Activated T-helper 2 cell treated with anti-CD3 and anti-CD28 coated beads, Interferon-gamma antibody, Interleukin-2, Interleukin-4, amounts not matched to agents 10 μg/mL and 5 μg/mL and 100 μg/mL, durations not matched to agents 14 hours and 24 hours and 36 hours (primary cell): ENCODE results near the gene ZNF324. TPM values are rescaled to one million over a fixed set of nuclear protein-coding genes. Genes with fewer than 3 reads are reported as not detected.
"Not testable (repeated sequence)": the region's sequence is repeated elsewhere in the genome, so short reads cannot be mapped to it uniquely, and the experiment has no call there.

ENCODE experiments used
- DNase-seq: peaks from one replicate; pipeline ENCODE4 v3.0.0; 2021; ENCODE audit warnings: low spot score
- H3K27ac Mint-ChIP-seq: one replicate; pipeline ENCODE4 v1.8.0; 2021; ENCODE audit warnings: mixed read lengths
- H3K27me3 Mint-ChIP-seq: one replicate; pipeline ENCODE4 v1.8.0; 2021; ENCODE audit warnings: low read depth, mixed read lengths
- H3K36me3 Mint-ChIP-seq: one replicate; pipeline ENCODE4 v1.8.0; 2021; ENCODE audit warnings: low read depth, mixed read lengths
- H3K4me1 Mint-ChIP-seq: one replicate; pipeline ENCODE4 v1.8.0; 2021; ENCODE audit warnings: low read depth, mixed read lengths
- H3K4me3 Mint-ChIP-seq: one replicate; pipeline ENCODE4 v1.8.0; 2021; ENCODE audit warnings: low read depth, mild to moderate bottlenecking, moderate library complexity, mixed read lengths
- H3K9me3 Mint-ChIP-seq: one replicate; pipeline ENCODE4 v1.8.0; 2021; ENCODE audit warnings: mixed read lengths
- intact Hi-C: fragments of 100-400 bp; cut with micrococcal nuclease; formaldehyde crosslinking; loops from one replicate; pipeline ENCODE4 v1.15.1; 2023
- total RNA-seq: library from RNA; stranded (reverse); gene quantifications from 2 replicates; pipeline ENCODE4 v1.2.3, GENCODE V29; 2022

Gene ZNF324
- total RNA-seq, 1 donor from 2014 or later = 12.3 TPM

DNA sequence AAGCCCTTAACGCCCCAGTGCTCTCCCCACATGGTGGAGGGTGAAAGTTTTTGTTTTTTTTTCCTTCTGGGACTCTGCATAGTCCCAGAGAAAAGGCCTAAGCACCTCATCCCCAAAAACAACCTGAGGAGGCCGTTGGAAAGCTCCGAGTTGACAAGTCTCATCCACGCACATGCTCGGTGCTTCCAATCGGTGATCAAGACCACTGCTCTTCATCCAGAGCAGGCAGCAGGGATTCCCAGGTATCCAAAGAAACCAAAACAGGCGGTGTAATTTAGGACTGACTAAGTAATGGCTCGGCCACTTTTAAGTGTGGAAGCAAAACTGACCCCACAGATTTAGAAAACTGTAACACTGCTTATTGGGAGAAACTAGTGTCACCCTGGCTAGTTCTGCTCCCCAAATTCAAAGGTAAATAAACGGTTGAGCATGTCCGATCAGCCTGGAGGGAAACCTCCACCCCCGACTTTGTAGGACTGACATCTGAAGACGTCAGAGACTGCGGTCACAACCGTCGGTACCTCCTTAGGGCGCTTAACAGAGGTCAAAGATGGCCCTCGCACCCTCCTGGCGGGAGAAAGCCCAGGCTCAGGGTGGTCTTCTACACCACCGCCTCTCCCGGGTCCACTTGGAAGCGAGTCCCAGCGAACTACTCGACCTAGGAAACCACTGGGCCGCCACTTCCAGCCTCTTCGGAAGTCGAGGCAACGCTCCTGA lies 8.3 kb downstream of the ZNF324 start:
- DNase-seq = no peak
- no peaks in the 10 kb centered on the region for H3K27me3 Mint-ChIP-seq
- intact Hi-C loops = loop anchor here (1.0 kb wide), 2 partner anchors 8 to 44 kb away; partner anchors contain the start of genes ZBTB45 and ZNF324
- H3K9me3 Mint-ChIP-seq = no peaks in the 10 kb centered on the region
- peak overlapping the region; percentile 88 for H3K4me3 Mint-ChIP-seq
- peaks cover 18% of the 10 kb centered on the region for H3K4me1 Mint-ChIP-seq
- peak overlapping the region; percentile 99 for H3K27ac Mint-ChIP-seq
- H3K36me3 Mint-ChIP-seq = peaks cover 22% of the 10 kb centered on the region

DNA sequence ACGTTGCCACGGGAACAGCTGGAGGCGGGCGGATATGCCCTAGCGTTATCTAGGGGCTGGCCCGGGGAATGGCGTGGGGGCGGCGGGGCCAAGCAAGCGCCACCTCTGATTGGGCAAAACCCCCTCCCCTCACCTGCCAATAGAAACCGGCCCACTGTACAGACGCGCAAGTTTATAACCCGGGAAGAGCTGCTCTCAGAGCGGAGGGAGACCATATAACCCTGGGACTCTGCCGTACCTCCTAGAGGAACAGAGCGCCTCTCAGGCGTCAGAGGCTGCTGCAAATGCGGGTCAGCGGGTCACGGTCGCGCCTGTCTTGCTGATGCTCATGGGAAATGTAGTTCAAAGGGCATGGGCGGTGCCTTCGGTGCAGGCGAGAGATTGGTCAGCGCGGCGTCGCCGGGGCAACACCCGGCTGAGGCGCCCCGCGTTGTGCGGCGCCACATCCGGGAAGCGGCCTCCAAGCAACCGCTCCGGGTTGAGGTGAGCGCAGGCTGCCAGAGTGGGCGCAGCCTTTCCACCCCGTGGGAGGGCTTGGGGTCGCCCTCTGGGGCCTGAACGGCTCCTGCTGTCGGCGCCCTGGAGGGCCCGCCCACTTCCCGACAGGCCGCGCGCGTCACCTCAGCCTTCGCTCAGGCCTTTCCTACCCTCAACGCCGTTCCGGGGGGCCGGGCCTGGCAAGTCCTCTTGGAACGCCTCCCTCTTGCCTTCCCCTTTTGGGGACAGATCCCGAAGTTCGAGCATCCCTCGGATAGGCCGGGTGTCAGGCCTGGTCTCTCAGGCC lies 9.0 kb downstream of the ZNF324 start, which contains the start of gene ZNF446:
Gene ZNF446 (plus strand): TSS at position 639 of the 784 bp plus-strand sequence. CDS start 867 bp downstream, outside the sequence.
- intact Hi-C loops = loop anchor here (1.0 to 2.0 kb wide), 7 partner anchors 9 to 95 kb away; partner anchors contain the start of genes ZBTB45, ZNF324, ZNF324B and ZNF584
- Mint-ChIP-seq H3K4me3 (peak within 1 kb of the TSS; percentile 88), H3K36me3 (peaks cover 16% of the 10 kb centered on the region), H3K4me1 (peaks cover 18% of the 10 kb centered on the region), H3K9me3 (no peaks in the 10 kb centered on the region), H3K27me3 (no peaks in the 10 kb centered on the region), H3K27ac (peak within 1 kb of the TSS; percentile 99)
- DNase-seq = peak; percentile 97

DNA sequence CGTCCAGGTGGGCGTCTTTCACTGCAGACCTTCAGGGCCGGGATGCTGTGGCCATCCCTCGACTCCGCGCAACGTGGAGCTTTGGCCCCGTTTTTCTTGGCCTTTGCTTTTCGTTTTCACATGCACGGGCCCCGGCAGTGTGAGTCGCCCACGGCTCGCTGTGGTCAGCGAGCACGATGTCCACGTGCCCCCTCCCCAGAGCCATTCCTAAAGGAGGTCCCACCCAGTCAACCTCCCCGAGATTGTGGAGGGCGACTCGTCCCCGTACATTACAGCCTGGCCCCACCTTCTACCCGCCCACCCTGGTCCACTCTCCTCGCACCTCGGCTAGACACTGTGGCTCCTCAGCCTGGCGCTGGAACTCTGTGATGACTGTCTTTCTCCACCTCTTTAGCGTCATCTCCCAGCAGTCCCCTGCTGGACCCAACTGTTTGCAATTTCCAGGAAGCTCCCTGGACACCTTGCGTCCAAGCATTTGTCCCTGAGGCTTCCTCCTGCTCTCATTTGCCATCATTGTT lies 9.7 kb downstream of the ZNF324 start:
- Mint-ChIP-seq H3K27me3 (no peaks in the 10 kb centered on the region), H3K9me3 (no peaks in the 10 kb centered on the region), H3K4me3 (peak overlapping the region; percentile 88), H3K4me1 (peaks cover 18% of the 10 kb centered on the region), H3K27ac (peak overlapping the region; percentile 93), H3K36me3 (peaks cover 16% of the 10 kb centered on the region)
- DNase-seq = no peak
- intact Hi-C loops = loop anchor here (1.0 to 2.0 kb wide), 5 partner anchors 12 to 96 kb away; partner anchors contain the start of genes ZNF324B, ZNF584 and ZNF837

DNA sequence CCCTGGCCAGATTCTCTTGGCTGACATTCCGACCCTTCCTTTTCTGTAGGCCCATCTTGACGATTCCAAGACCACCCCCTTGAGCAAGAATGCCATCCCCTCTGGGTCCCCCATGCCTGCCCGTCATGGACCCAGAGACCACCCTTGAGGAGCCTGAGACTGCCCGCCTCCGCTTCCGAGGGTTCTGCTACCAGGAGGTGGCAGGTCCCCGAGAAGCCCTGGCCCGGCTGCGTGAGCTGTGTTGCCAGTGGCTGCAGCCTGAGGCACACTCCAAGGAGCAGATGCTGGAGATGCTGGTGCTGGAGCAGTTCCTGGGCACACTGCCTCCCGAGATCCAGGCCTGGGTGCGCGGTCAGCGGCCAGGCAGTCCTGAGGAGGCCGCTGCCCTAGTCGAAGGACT lies 10.2 kb downstream of the ZNF324 start:
- H3K27ac Mint-ChIP-seq = peak overlapping the region; percentile 93

DNA sequence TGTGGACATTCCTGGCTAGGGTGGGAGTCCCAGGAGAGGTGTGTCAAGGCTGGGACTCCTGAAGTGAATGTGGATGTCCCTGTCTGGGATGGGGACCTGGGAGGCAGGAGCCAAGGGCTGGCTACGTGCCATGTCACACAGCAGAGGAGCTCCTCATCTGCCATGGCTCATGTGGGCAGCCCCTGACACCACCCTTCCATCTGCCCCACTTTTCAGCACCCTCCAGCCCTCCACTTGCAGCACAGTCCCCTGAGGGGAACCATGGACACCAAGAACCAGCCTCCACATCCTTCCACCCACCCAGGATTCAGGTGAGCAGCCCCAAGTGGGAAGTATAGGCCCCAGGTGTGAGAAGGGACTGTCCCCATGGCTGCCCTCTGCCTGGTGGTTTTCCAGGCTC lies 11.0 kb downstream of the ZNF324 start:
- no peaks in the 10 kb centered on the region for H3K9me3 Mint-ChIP-seq
- no peaks in the 10 kb centered on the region for H3K27me3 Mint-ChIP-seq
- H3K4me3 Mint-ChIP-seq = peak overlapping the region; percentile 35
- H3K4me1 Mint-ChIP-seq = peaks cover 18% of the 10 kb centered on the region
- peak overlapping the region; percentile 17 for H3K27ac Mint-ChIP-seq
- intact Hi-C loops = loop anchor here (2.0 kb wide), 3 partner anchors 27 to 97 kb away; partner anchors contain the start of genes ZNF324B, ZNF584 and ZNF837
- no peak for DNase-seq
- H3K36me3 Mint-ChIP-seq = peaks cover 3% of the 10 kb centered on the region

More for the DNA sequence above, 10.2 kb downstream of the ZNF324 start:
- H3K4me3 Mint-ChIP-seq = peak overlapping the region; percentile 88
- no peaks in the 10 kb centered on the region for H3K27me3 Mint-ChIP-seq
- peaks cover 18% of the 10 kb centered on the region for H3K4me1 Mint-ChIP-seq
- H3K9me3 Mint-ChIP-seq = no peaks in the 10 kb centered on the region
- peaks cover 11% of the 10 kb centered on the region for H3K36me3 Mint-ChIP-seq
- intact Hi-C loops = loop anchor here (2.0 kb wide), 3 partner anchors 26 to 96 kb away; partner anchors contain the start of genes ZNF324B, ZNF584 and ZNF837
- no peak for DNase-seq

DNA sequence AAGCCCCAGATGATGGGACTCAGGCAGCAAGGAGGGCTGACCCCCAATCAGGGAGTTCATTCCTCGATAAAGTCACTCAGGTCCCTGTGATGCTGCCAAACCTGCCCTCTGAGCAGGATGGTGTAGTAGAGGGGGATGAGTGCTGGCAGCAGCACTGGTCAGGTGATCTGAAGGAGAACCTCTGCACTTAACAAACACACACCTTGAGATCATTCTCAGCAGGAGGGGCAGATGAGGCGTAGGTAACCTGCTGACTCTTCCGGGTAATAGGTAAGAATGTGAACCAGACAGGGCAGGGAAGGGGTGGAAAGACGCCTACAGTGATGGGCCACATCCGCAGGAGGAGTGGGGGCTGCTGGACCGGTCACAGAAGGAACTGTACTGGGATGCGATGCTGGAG lies 12.4 kb downstream of the ZNF324 start:
- no peaks in the 10 kb centered on the region for H3K27me3 Mint-ChIP-seq
- H3K9me3 Mint-ChIP-seq = no peaks in the 10 kb centered on the region
- H3K27ac Mint-ChIP-seq = no peak overlapping the region
- no peak overlapping the region for H3K4me3 Mint-ChIP-seq
- no peak for DNase-seq
- H3K4me1 Mint-ChIP-seq = peaks cover 14% of the 10 kb centered on the region
- intact Hi-C loops = no loop called here
- peaks cover 7% of the 10 kb centered on the region for H3K36me3 Mint-ChIP-seq

DNA sequence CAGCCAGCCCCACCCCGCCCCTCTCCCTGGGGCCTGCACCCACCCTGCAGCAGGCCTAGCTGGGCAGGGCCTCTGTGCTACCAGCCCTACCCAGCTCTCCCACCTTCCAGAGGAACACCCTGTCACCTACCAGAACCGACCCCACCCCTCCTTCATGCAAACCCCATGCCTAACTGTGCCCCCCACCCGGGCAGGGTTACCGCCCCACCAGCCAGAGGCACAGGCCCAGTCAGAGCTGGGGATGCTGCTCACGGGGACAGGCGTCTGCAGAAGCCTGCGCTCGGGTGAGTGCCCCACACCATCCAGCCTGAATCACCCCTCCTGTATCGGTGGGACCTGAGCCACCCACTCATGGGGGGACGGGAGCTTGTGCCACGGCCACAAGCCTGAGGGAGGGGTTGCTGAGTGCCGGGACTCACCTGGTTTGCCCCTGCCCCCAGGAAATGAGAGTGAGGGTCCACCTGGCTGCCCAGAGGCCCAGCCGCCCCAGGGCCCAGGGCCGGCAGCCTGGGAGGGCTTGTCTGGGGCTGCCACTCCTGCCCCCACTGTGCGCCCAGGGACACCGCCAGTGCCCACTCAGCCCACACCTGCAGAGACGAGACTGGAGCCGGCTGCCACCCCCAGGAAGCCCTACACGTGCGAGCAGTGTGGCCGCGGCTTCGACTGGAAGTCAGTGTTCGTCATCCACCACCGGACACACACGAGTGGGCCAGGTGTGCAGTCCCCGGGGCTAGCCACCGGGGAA lies 13.0 kb downstream of the ZNF324 start:
- H3K4me3 Mint-ChIP-seq = no peak overlapping the region
- peaks cover 7% of the 10 kb centered on the region for H3K36me3 Mint-ChIP-seq
- no peaks in the 10 kb centered on the region for H3K27me3 Mint-ChIP-seq
- no peak overlapping the region for H3K27ac Mint-ChIP-seq
- intact Hi-C loops = no loop called here
- no peaks in the 10 kb centered on the region for H3K9me3 Mint-ChIP-seq
- peaks cover 10% of the 10 kb centered on the region for H3K4me1 Mint-ChIP-seq
- DNase-seq = no peak

DNA sequence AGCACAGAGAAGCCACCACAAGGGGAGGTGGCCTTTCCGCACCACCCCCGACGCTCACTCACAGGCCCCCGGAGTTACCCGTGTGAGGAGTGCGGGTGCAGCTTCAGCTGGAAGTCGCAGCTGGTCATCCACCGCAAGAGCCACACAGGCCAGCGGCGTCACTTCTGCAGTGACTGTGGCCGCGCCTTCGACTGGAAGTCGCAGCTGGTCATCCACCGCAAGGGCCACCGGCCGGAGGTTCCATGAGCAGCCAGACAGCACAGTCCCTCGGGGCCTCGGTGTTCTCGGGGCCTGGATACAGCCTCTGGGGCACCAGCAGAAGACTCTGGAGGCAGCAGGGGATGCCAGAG lies 13.6 kb downstream of the ZNF324 start:
- DNase-seq = no peak
- H3K9me3 Mint-ChIP-seq = no peaks in the 10 kb centered on the region
- intact Hi-C loops = no loop called here
- H3K4me1 Mint-ChIP-seq = peaks cover 7% of the 10 kb centered on the region
- no peaks in the 10 kb centered on the region for H3K27me3 Mint-ChIP-seq
- peaks cover 7% of the 10 kb centered on the region for H3K36me3 Mint-ChIP-seq
- H3K27ac Mint-ChIP-seq = no peak overlapping the region
- H3K4me3 Mint-ChIP-seq = no peak overlapping the region

DNA sequence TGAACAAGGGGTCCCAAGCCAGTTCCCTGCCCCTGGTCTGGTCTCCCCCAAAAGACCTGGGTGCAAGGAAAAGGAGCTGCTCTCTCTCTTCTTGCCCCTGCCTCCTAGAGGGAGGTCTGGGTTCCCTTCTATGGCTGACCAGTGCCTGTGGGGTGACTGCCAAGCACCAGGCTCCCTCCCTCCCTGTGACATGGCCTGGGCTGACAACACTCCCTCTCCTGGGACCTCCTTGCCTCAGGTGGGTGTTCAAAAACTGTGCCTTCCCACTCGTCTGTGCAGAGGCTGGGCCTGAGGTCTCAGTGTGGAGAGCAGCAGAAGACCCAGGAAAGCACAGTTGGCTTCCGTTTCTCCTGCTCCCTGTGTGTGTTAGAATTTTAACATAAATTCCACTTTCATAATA lies 14.0 kb downstream of the ZNF324 start:
- Mint-ChIP-seq H3K27me3 (no peaks in the 10 kb centered on the region), H3K9me3 (no peaks in the 10 kb centered on the region)

DNA sequence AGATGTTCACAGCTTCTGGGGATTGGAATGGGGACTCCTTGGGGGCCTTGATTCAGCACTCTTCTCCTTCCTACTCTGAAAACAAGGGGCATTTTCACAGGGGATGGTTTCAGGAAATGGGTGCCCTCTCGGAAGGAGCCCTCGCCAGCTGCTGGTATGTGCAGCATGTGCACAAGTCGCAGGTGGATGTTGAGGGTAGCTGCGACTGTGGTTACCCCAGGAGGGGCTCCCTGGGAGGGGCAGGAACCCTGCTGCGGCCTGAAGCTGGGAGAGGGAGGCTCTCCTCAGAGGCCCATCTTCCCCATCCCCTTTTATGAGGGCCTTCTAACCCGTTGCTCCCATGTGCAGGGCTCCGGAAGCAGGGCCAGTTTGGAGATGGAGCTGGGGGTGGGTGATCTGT lies 15.5 kb downstream of the ZNF324 start:
- Mint-ChIP-seq H3K9me3 (no peaks in the 10 kb centered on the region), H3K27me3 (no peaks in the 10 kb centered on the region), H3K4me1 (peaks cover 2% of the 10 kb centered on the region), H3K27ac (no peak overlapping the region), H3K4me3 (no peak overlapping the region), H3K36me3 (peaks cover 7% of the 10 kb centered on the region)
- intact Hi-C loops = no loop called here
- DNase-seq = no peak

More for the DNA sequence above, 14.0 kb downstream of the ZNF324 start:
- Mint-ChIP-seq H3K4me1 (peaks cover 7% of the 10 kb centered on the region), H3K27ac (no peak overlapping the region), H3K36me3 (peaks cover 7% of the 10 kb centered on the region), H3K4me3 (no peak overlapping the region)
- DNase-seq = no peak
- intact Hi-C loops = no loop called here

DNA sequence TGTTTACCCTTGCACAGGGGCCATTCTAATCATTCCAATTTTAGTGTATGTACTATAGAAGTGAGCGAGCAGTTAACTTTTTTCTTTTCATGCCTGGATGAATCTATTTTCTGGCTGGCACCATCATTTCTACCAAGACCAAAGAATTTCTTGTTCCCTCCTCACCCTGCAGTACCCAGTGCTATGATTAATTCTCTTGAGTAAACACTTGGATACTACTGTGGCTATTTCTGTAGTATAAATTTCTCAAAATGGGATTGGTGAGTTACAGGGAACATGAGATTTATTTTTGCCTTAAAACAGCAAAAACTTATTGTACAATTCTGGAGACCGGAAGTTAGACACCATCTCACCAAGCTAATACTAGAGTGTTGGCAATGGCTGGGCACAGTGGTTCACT lies 16.9 kb downstream of the ZNF324 start:
- H3K9me3 Mint-ChIP-seq = no peaks in the 10 kb centered on the region
- H3K27ac Mint-ChIP-seq = no peak overlapping the region
- peaks cover 2% of the 10 kb centered on the region for H3K4me1 Mint-ChIP-seq
- H3K27me3 Mint-ChIP-seq = no peaks in the 10 kb centered on the region
- no peak overlapping the region for H3K4me3 Mint-ChIP-seq
- intact Hi-C loops = no loop called here
- H3K36me3 Mint-ChIP-seq = peaks cover 7% of the 10 kb centered on the region
- DNase-seq = no peak

DNA sequence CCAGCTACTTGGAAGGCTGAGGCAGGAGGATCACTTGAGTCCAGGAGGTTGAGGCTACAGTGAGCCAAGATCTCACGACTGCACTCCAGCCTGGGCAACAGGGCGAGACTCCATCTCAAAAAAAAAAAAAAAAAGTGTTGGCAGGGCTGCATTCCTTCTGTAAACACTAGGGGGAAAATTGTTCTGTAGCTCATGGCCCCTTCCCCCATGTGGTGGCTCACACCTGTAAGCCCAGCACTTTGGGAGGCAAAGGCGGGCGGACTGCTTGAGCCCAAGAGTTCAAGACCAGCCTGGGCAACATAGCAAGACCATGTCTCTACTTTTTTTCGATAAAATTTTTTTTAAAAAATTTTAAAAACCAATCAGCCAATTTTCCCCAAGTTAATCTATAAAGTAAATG lies 17.5 kb downstream of the ZNF324 start:
- H3K27me3 Mint-ChIP-seq, H3K27ac Mint-ChIP-seq, intact Hi-C loops, DNase-seq, H3K4me3 Mint-ChIP-seq, H3K36me3 Mint-ChIP-seq, H3K4me1 Mint-ChIP-seq, H3K9me3 Mint-ChIP-seq: not testable (repeated sequence)
